GM12892 (cell line): Measurements from ENCODE around the gene ALKBH3.

ENCODE experiments used
- DNase-seq: peaks from one replicate; pipeline ENCODE4 v3.0.0; 2011; ENCODE audit not compliant: insufficient read length
- FAIRE-seq: peaks from 2 replicates; lab custom pipeline; 2011; peaks lifted over from hg19 to GRCh38; lab: Jason Lieb, UNC
- POLR2A ChIP-seq: IDR thresholded peaks from 2 replicates; pipeline ENCODE4 v1.6.1; 2011; ENCODE audit warnings: low read depth, low read length, control low read depth
- POLR2AphosphoS5 ChIP-seq: IDR thresholded peaks from 2 replicates; pipeline ENCODE4 v1.6.1; 2011; ENCODE audit warnings: low read depth, low read length, control low read depth
- TAF1 ChIP-seq: IDR thresholded peaks from 2 replicates; pipeline ENCODE4 v1.6.1; 2011; ENCODE audit warnings: low read depth, mild to moderate bottlenecking, control low read depth, low read length, borderline replicate concordance

Gene ALKBH3

DNA sequence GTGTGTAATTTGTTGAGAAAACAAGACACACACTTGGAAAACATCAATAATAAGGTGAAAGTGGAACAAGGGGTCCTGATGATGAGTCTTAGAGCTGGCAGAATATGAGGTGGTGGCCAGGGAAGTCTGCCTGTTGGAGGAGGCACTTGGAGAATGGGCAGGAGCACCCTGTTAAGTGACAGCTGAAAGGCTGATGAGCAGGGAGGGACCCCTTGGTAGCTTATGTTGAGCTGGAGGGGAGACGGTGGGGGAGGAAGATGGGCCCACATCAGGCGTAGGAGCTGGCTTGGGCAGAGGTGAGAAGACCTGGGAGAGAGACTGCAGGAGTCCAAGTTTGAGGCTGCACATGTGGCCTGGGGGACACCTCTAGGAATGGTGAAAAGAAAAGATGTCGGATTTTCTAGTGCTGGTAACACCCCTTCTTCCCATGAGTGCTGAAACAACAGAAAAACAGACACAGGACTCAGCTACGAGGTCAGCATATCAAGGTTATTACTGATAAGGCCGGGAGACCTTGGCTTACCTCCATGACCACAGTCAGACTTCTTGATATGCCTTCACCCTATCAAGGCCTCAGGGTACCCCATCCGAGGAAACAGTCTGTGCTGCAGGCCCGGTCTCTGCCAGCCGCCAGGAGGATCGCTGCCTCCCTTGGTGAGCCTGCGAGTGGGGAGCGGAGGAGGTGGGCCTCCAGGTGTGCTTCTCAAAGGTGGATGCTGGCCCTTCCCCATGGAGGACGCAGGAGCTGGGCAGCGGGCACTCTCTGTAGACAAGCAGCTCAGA, 47.5 kb downstream of the ALKBH3 start:
- DNase-seq (no peak), FAIRE-seq (no peak)
- no peak for TF ChIP-seq TAF1
- TF ChIP-seq POLR2AphosphoS5, result no peak
- no peak for TF ChIP-seq POLR2A

- FAIRE-seq (no peak), DNase-seq (no peak)
- no peak for TF ChIP-seq POLR2AphosphoS5
- TF ChIP-seq POLR2A, result no peak
- no peak for TF ChIP-seq TAF1
These were observed 48.1 kb downstream of the ALKBH3 start for GRCh38 chr11:43928721-43929120.

- no peak for DNase-seq
- TF ChIP-seq POLR2AphosphoS5 (no peak), TAF1 (no peak), POLR2A (no peak)
- FAIRE-seq, result peak; percentile 14
These were observed 50.5 kb downstream of the ALKBH3 start for GRCh38 chr11:43930868-43931716.

DNA sequence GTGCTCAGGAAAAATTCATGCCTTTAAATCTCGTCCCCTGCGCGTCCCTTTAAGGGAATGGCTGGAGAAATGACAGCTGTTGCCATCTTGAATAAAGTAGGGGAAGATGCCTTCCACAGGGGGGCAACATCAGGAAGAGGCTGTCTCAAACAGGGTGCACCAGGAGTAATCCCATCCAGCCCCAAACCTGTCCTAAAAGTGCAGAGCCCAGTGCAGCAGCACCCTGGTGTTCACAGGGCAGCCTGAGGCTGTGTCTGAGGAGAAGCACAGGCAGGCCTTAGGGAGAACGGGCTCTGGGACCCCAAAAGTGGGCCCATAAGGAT, 51.0 kb downstream of the ALKBH3 start:
- FAIRE-seq (no peak), DNase-seq (no peak)
- TF ChIP-seq POLR2AphosphoS5, result no peak
- TF ChIP-seq TAF1, result no peak
- TF ChIP-seq POLR2A, result no peak

- DNase-seq (no peak), FAIRE-seq (no peak)
- no peak for TF ChIP-seq POLR2AphosphoS5
- TF ChIP-seq POLR2A, result no peak
- no peak for TF ChIP-seq TAF1
These were observed 52.6 kb downstream of the ALKBH3 start for GRCh38 chr11:43933226-43933607.

DNA sequence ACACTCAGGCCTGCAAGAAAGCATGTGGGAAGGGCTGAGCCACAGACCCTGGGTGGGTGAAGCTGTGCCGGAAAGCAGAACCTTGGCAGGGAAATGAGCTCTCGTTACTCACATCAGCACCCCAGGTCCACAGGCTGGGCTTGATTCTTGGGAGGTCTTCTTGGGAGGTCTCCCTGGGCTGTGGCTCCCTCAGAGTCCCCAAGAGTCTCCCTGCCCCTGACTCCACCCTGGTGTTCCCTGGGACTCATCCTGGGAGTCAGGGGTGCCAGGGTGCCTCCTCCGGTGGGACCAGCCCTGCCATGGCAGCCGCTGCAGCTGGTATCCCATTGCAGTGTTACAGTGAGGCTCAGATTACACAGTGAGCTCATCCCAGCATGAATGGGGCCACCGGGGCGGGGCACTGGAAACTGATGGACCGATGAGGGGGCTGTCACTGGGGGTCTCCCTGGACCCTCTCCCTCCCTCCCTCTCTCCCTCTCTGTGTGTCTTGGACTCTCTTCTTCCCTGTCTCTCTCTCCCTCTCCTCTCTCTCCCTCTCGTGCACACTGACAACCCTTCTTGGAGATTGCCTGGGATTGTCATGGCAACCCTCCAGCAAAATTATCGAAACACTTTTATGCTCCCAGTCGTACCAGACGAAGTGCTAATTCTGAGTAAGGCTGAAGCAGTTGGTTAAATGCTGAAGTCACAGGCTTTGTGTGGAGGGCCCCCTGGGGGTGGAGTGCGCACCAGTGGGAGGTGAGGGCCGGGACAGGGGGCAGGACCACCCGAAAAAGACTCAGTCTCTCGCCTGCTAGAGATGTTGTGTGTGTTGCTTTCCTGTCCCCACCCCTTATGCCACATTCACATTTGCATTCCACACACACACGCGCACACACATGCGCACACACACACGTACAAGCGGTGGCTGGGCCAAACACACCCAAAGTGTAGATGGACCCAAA, 53.2 kb downstream of the ALKBH3 start:
- no peak for TF ChIP-seq POLR2A
- TF ChIP-seq POLR2AphosphoS5, result no peak
- FAIRE-seq, result no peak
- no peak for DNase-seq

- TF ChIP-seq TAF1, result no peak
- no peak for TF ChIP-seq POLR2A
- no peak for TF ChIP-seq POLR2AphosphoS5
- FAIRE-seq (no peak), DNase-seq (no peak)
These were observed 54.2 kb downstream of the ALKBH3 start for GRCh38 chr11:43934601-43935423.

- TF ChIP-seq TAF1, result no peak
- TF ChIP-seq POLR2AphosphoS5, result no peak
- no peak for TF ChIP-seq POLR2A
- no peak for DNase-seq
- FAIRE-seq, result no peak
These were observed 54.9 kb downstream of the ALKBH3 start for GRCh38 chr11:43935424-43935979.

- FAIRE-seq (no peak), DNase-seq (no peak)
- TF ChIP-seq POLR2AphosphoS5, result no peak
- no peak for TF ChIP-seq POLR2A
These were observed 55.4 kb downstream of the ALKBH3 start for GRCh38 chr11:43936076-43936475.
